Hippocampal formation (tissue), 2 donors: ENCODE data around the gene GPR37.

ENCODE experiments used
- DNase-seq, 2 donors: peaks; one replicate each; lab custom pipeline; 2025; lab: John Stamatoyannopoulos, UW

GPR37 gene

DNA sequence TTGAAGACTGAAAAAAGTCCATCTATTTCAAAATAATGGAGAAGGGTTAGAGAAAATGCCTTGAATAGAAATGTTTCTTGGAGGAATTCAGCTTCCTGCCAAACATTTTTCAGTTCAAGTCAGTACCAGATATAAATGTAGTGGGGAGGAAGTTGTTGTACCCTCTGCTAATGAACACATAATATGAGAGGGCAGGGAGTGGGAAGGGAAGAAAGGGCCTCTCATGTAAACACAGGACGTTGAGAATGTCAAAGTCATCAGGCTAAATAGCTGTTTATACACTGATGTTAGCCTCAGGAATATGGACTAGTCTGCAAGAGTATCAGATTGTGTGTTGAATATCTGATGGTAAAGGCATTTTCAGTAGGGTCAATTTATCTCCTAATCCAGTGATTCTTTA lies 37.0 kb downstream of the GPR37 start:
- no peak for DNase-seq

- peak; percentile 45 to 94 for DNase-seq
Observed at GRCh38 chr7:124724507-124725192, 40.9 kb downstream of the GPR37 start.

DNA sequence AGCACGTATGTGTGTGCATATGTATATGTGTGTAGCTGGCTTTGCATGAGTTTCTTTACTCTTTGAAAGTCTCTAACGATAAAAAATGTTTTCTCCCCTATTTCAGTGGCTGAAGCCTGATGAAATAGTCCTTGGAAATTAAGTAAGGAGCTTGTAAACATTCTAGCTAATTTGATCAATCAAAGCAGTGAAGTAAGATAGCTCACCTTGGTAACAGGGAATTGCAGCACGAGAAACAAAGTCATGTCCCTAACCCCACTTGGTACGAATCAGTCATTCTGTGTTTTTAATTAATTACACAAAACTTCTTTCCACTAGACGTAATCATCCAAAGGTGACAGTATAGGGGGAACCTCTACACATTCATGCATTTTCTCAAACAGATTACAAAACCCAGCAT lies 41.5 kb downstream of the GPR37 start:
- DNase-seq: no peak

DNA sequence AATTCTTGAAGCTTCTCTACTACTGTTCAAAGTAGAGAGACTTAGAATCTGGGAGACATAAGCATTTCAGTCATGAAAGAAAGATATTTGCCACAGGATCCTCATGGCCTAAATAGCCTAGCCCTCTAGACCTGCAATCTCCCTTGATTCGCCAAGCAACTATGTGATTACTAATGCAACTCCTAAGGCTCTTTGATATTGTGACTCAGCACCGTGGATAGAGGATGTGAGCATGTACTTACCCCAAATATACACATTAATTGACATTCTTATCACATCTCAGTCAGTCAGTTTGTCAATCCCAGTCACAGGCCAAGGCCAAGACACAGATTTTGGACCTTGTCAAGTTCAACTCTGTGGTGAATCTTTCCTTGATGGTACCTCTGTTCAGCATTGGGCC lies 42.6 kb downstream of the GPR37 start:
- no peak for DNase-seq

DNA sequence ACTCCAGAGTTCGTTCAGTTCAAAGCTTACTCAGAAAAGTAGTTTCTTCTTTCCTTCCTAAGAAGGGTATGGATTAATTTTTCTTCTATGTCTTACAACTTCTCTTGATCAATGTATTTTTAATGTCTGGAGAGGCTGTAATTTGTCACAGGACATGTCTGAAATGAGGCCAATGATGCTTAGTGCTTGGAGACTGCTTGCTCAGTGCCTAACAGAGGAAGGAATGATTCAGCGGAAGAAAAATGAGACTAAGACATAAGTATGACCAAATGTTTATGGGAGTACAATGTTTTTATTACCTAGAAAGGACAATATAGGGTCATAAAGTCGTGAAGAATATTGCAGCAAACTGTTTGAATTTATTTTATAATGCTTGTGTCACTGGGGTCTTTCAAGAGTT lies 43.3 kb downstream of the GPR37 start:
- no peak for DNase-seq

GRCh38 chr7:124720195-124720594 lies 45.4 kb downstream of the GPR37 start:
- no peak for DNase-seq

GRCh38 chr7:124718032-124718766 lies 47.4 kb downstream of the GPR37 start:
- no peak for DNase-seq

DNA sequence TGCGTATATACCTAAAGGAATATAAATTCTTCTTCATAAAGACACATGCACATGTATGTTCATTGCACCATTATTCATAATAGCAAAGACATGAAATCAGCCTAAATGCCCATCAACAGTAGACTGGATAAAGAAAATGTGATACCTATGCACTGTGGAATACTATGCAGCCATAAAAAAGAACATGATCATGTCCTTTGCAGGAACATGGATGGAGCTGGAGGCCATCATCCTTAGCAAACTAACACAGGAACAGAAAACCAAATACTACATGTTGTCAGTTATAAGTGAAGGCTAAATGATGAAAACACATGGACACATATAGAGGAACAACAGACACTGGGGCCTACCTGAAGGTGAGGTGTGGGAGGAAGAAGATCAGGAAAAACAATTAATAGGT lies 48.7 kb downstream of the GPR37 start:
- DNase-seq: no peak

- DNase-seq: no peak
Observed at GRCh38 chr7:124713086-124713485, 52.5 kb downstream of the GPR37 start.

- DNase-seq: no peak
Observed at GRCh38 chr7:124712017-124712416, 53.6 kb downstream of the GPR37 start.

- no peak for DNase-seq
Observed at GRCh38 chr7:124702385-124702784, 63.2 kb downstream of the GPR37 start.

DNA sequence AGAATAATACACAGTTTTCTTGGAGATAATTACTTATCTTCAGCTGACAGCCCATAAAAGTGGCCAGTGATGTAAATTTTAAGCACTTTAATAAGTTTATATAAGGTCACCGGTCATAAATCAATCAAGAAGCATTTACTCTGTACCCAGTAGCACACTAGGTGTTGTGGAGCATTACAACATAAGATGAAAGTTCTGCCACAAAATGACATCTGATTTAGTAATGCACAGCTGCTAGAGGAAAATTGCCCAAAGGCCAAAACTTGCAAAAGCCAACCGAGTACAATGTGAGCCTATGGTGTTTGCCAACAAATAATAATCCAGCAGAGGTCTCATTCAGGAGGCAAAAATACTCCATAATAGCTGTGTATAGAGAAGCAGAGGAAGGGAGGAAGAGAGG lies 63.6 kb downstream of the GPR37 start:
- peak; percentile 39 to 64 for DNase-seq

DNA sequence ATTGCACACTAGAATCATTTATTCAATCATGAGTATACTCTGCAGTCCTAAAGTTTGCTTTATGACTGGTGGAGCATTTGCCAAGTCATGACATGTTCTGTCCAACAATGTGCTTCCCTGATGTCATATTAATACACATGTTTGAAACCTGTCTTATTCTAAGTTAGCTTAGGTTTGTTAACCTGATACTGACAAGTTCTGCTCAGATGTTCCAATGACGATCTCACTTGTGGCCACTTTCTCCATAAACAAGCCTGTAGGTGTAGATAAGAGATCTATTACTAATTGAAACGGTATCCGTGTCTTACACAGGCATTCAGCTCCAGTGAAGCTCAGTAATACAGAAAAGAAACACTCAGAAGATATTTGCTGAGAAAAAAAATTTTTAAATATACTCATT lies 64.9 kb downstream of the GPR37 start:
- DNase-seq: no peak

DNA sequence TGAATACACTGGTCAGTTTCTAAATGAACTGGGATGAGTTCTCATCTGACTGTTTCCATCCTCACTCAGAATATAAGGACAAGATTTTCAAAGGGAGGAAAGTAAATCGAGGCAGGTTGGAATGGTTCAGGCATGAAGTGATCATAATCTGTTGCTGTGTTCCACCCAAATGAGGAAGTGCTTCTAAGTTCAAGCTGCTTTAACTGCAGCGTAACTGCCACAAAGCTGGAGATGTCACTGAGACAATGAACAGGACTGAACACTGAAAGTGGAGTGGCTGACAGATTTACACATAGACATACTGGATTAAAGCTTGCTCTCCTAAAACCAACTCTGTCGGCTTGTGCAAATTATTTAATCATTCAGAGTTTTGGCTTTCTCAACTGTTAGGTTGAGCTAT lies 66.6 kb downstream of the GPR37 start:
- no peak for DNase-seq

- DNase-seq: no peak
Observed at GRCh38 chr7:124697746-124698145, 67.8 kb downstream of the GPR37 start.
